ENCODE results near the gene PTBP1. TPM values are rescaled to one million over a fixed set of nuclear protein-coding genes. Genes with fewer than 3 reads are reported as not detected.
A peak's percentile ranks its signal among the peaks of the same experiment; 100 is the strongest.

PTBP1 gene
- total and polyA plus RNA-seq, 9 of the 15 experiments (the other 6 are each of a cell fraction or from before 2014, with no cell fraction given): 14.0 to 759 (median 234) TPM

DNA sequence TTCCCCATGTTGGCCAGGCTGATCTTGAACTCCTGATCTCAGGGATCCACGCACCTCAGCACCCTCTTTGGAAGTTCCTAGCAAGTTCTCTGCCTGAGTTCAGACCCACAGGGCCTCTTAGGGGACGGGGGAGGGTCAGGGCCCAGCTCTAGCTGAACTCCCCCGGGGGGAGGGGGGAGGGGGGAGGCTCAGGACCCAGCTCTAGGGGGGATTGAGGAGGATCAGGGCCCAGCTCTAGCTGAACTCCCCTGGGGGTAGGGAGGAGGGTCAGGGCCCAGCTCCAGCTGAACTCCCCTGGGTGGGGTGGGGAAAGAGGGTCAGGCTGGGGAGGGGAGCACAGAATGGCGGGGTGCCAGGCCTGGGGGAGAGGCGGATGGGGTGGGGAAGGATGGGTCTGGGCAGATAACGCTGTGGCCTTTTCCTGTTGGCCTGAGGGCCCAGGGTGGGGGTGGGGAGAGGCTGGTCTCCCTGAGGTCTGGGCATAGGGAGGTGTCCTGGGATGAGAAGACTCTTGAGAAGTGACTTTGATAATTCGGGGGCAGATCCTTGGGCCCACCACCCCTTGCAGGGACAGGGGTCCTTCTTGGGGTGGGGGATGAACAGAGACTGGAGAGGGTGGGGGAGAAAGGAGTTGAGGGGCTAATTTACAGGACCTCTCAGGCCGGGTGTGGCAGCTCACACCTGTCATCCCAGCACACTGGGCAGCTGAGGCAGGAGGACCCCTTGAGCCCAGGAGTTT, 5.5 kb upstream of the PTBP1 start (continued):
- TF ChIP-seq, protein P1, sequence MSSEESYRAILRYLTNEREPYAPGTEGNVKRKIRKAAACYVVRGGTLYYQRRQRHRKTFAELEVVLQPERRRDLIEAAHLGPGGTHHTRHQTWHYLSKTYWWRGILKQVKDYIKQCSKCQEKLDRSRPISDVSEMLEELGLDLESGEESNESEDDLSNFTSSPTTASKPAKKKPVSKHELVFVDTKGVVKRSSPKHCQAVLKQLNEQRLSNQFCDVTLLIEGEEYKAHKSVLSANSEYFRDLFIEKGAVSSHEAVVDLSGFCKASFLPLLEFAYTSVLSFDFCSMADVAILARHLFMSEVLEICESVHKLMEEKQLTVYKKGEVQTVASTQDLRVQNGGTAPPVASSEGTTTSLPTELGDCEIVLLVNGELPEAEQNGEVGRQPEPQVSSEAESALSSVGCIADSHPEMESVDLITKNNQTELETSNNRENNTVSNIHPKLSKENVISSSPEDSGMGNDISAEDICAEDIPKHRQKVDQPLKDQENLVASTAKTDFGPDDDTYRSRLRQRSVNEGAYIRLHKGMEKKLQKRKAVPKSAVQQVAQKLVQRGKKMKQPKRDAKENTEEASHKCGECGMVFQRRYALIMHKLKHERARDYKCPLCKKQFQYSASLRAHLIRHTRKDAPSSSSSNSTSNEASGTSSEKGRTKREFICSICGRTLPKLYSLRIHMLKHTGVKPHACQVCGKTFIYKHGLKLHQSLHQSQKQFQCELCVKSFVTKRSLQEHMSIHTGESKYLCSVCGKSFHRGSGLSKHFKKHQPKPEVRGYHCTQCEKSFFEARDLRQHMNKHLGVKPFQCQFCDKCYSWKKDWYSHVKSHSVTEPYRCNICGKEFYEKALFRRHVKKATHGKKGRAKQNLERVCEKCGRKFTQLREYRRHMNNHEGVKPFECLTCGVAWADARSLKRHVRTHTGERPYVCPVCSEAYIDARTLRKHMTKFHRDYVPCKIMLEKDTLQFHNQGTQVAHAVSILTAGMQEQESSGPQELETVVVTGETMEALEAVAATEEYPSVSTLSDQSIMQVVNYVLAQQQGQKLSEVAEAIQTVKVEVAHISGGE (CRISPR knock-in tag; IDR thresholded peaks at IDR 0.05): peak in 1 of 3 experiments; percentile 59; a peak in 1 of 6 replicates
- no peak for TF ChIP-seq CBX8 (IDR thresholded peaks at IDR 0.05; ENCODE audit: borderline replicate concordance, extremely low read depth, low read depth, low read length, poor library complexity, severe bottlenecking)
- no peak for TF ChIP-seq SRSF1 (IDR thresholded peaks at IDR 0.05; ENCODE audit: low read depth, low read length)
- TF ChIP-seq SMARCC2 (IDR thresholded peaks at IDR 0.05; ENCODE audit: low read depth): no peak
- TF ChIP-seq JUND (IDR thresholded peaks at IDR 0.05; ENCODE audit: borderline replicate concordance, low read depth, low read length): peak; percentile 40; the same call in 1 of the 2 replicates
- no peak; the same call in 2 of the 3 replicates for TF ChIP-seq JUND (tag; IDR thresholded peaks at IDR 0.05; ENCODE audit: borderline replicate concordance, low read depth, low read length)
- peak; percentile 69 for TF ChIP-seq CBFA2T2 (conservative IDR thresholded peaks at IDR 0.05)
- no peak for TF ChIP-seq ARNT (IDR thresholded peaks at IDR 0.05)
- peak; percentile 32 for TF ChIP-seq TAF1 (IDR thresholded peaks at IDR 0.05; ENCODE audit: control insufficient read depth, extremely low read depth, insufficient read depth, low read length, severe bottlenecking)
- TF ChIP-seq NCOR1 (IDR thresholded peaks at IDR 0.05): peak; percentile 74
- peak; percentile 61; the same call in 1 of the 2 replicates for TF ChIP-seq TCF3 (CRISPR knock-in tag; IDR thresholded peaks at IDR 0.05)
- TF ChIP-seq POLR3G (IDR thresholded peaks at IDR 0.05; ENCODE audit: extremely low read depth, insufficient read length, insufficient replicate concordance): no peak
- TF ChIP-seq, protein P2, sequence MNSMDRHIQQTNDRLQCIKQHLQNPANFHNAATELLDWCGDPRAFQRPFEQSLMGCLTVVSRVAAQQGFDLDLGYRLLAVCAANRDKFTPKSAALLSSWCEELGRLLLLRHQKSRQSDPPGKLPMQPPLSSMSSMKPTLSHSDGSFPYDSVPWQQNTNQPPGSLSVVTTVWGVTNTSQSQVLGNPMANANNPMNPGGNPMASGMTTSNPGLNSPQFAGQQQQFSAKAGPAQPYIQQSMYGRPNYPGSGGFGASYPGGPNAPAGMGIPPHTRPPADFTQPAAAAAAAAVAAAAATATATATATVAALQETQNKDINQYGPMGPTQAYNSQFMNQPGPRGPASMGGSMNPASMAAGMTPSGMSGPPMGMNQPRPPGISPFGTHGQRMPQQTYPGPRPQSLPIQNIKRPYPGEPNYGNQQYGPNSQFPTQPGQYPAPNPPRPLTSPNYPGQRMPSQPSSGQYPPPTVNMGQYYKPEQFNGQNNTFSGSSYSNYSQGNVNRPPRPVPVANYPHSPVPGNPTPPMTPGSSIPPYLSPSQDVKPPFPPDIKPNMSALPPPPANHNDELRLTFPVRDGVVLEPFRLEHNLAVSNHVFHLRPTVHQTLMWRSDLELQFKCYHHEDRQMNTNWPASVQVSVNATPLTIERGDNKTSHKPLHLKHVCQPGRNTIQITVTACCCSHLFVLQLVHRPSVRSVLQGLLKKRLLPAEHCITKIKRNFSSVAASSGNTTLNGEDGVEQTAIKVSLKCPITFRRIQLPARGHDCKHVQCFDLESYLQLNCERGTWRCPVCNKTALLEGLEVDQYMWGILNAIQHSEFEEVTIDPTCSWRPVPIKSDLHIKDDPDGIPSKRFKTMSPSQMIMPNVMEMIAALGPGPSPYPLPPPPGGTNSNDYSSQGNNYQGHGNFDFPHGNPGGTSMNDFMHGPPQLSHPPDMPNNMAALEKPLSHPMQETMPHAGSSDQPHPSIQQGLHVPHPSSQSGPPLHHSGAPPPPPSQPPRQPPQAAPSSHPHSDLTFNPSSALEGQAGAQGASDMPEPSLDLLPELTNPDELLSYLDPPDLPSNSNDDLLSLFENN (IDR thresholded peaks at IDR 0.05; ENCODE audit: low read depth in 2 of 2, low read length in 2 of 2): peak in 1 of 2 experiments; percentile 57; a peak in 1 of 4 replicates
- no peak for TF ChIP-seq HIVEP1 (CRISPR knock-in tag; IDR thresholded peaks at IDR 0.05)
- TF ChIP-seq POLR2B (IDR thresholded peaks at IDR 0.05; ENCODE audit: low read depth, partially characterized antibody): peak; percentile 44
- TF ChIP-seq CREBBP (IDR thresholded peaks at IDR 0.05; ENCODE audit: low read depth, low read length): no peak
- no peak for TF ChIP-seq NCOA4 (IDR thresholded peaks at IDR 0.05; ENCODE audit: partially characterized antibody)
- TF ChIP-seq ZNF263 (CRISPR knock-in tag; IDR thresholded peaks at IDR 0.05; ENCODE audit: borderline replicate concordance): peak; percentile 88
- peak; percentile 61 for TF ChIP-seq EP400 (IDR thresholded peaks at IDR 0.05)
- TF ChIP-seq SAFB (IDR thresholded peaks at IDR 0.05; ENCODE audit: borderline replicate concordance, low read depth, low read length): no peak

Measured in K562 (cell line).